SJSA1 (cell line): ENCODE data around the gene KCNJ6. TPM values are rescaled to one million over a fixed set of nuclear protein-coding genes. Genes with fewer than 3 reads are reported as not detected.
A peak's percentile ranks its signal among the peaks of the same experiment; 100 is the strongest.

Source experiments
- DNase-seq, 2 experiments: peaks; one replicate each; pipeline ENCODE4 v3.0.0-alpha.2; 2015 to 2020; ENCODE audit warnings: low spot score in 2 of 2, low read depth in 1 of 2
- H3K27ac ChIP-seq: fragments of 250-450 bp; sonication (Bioruptor Pico); 2 replicates; pipeline ENCODE4 v1.5.1; 2020; ENCODE audit warnings: mild to moderate bottlenecking, moderate library complexity
- H3K27me3 ChIP-seq: fragments of 250-450 bp; sonication (Bioruptor Pico); replicated peaks from 2 replicates; pipeline ENCODE4 v1.5.1; 2020; ENCODE audit warnings: mild to moderate bottlenecking, moderate library complexity
- H3K36me3 ChIP-seq: fragments of 250-450 bp; sonication (Bioruptor Pico); 2 replicates; pipeline ENCODE4 v1.5.1; 2020; ENCODE audit warnings: mild to moderate bottlenecking
- H3K4me1 ChIP-seq: fragments of 250-450 bp; sonication (Bioruptor Pico); replicated peaks from 2 replicates; pipeline ENCODE4 v1.6.1; 2021; ENCODE audit warnings: mild to moderate bottlenecking
- H3K4me3 ChIP-seq: fragments of 250-450 bp; sonication (Bioruptor Pico); 2 replicates; pipeline ENCODE4 v1.5.1; 2020; ENCODE audit warnings: mild to moderate bottlenecking
- H3K9me3 ChIP-seq: fragments of 250-450 bp; sonication (Bioruptor Pico); replicated peaks from 2 replicates; pipeline ENCODE4 v1.5.1; 2020; ENCODE audit warnings: mild to moderate bottlenecking
- total RNA-seq: library from RNA; depleted of rRNA; stranded (reverse); fragments of >200 nt; shearing (Covaris generic); gene quantifications from 2 replicates; pipeline ENCODE4 v1.2.3, GENCODE V29; 2014

The KCNJ6 gene
- total RNA-seq, 1 experiment from 2014 or later, result 0.24 TPM

- DNase-seq, result no peak
- no peaks in the 10 kb centered on the region for H3K36me3 ChIP-seq
Measured at GRCh38 chr21:37888659-37889058, 27.6 kb downstream of the KCNJ6 start.

GRCh38 chr21:37886726-37887299 lies 29.4 kb downstream of the KCNJ6 start:
- Histone ChIP-seq H3K27ac (no peak overlapping the region), H3K36me3 (no peaks in the 10 kb centered on the region), H3K27me3 (no peaks in the 10 kb centered on the region), H3K9me3 (no peaks in the 10 kb centered on the region), H3K4me1 (no peaks in the 10 kb centered on the region), H3K4me3 (no peak overlapping the region)
- no peak for DNase-seq

More at GRCh38 chr21:37888659-37889058, 27.6 kb downstream of the KCNJ6 start:
- Histone ChIP-seq H3K27ac (no peak overlapping the region), H3K27me3 (no peaks in the 10 kb centered on the region), H3K4me1 (no peaks in the 10 kb centered on the region), H3K4me3 (no peak overlapping the region), H3K9me3 (no peaks in the 10 kb centered on the region)

- no peak for DNase-seq
- Histone ChIP-seq H3K9me3 (no peaks in the 10 kb centered on the region), H3K4me1 (no peaks in the 10 kb centered on the region), H3K27ac (no peak overlapping the region), H3K27me3 (no peaks in the 10 kb centered on the region), H3K36me3 (no peaks in the 10 kb centered on the region), H3K4me3 (no peak overlapping the region)
Measured at GRCh38 chr21:37886120-37886519, 30.1 kb downstream of the KCNJ6 start.

- no peaks in the 10 kb centered on the region for H3K27me3 ChIP-seq
- no peaks in the 10 kb centered on the region for H3K36me3 ChIP-seq
Measured at GRCh38 chr21:37878946-37879660, 37.2 kb downstream of the KCNJ6 start.

GRCh38 chr21:37877888-37878684 lies 38.2 kb downstream of the KCNJ6 start:
- H3K36me3 ChIP-seq, result no peaks in the 10 kb centered on the region
- no peaks in the 10 kb centered on the region for H3K27me3 ChIP-seq
- no peaks in the 10 kb centered on the region for H3K9me3 ChIP-seq
- H3K27ac ChIP-seq, result no peak overlapping the region
- no peak for DNase-seq
- H3K4me1 ChIP-seq, result peaks cover 38% of the 10 kb centered on the region
- no peak overlapping the region for H3K4me3 ChIP-seq

More at GRCh38 chr21:37878946-37879660, 37.2 kb downstream of the KCNJ6 start:
- Histone ChIP-seq H3K27ac (no peak overlapping the region), H3K9me3 (no peaks in the 10 kb centered on the region), H3K4me3 (no peak overlapping the region), H3K4me1 (peaks cover 34% of the 10 kb centered on the region)
- peak; percentile 49 to 65 for DNase-seq

GRCh38 chr21:37877171-37877570 lies 39.1 kb downstream of the KCNJ6 start:
- H3K4me1 ChIP-seq, result peaks cover 39% of the 10 kb centered on the region
- H3K27ac ChIP-seq, result peak overlapping the region; percentile 55
- H3K4me3 ChIP-seq, result no peak overlapping the region
- no peaks in the 10 kb centered on the region for H3K27me3 ChIP-seq
- DNase-seq, result peak in 1 of 2 experiments; percentile 21
- H3K9me3 ChIP-seq, result no peaks in the 10 kb centered on the region
- no peaks in the 10 kb centered on the region for H3K36me3 ChIP-seq

- Histone ChIP-seq H3K36me3 (no peaks in the 10 kb centered on the region), H3K27ac (peak overlapping the region; percentile 55), H3K4me1 (peaks cover 46% of the 10 kb centered on the region), H3K9me3 (no peaks in the 10 kb centered on the region), H3K4me3 (no peak overlapping the region), H3K27me3 (no peaks in the 10 kb centered on the region; the same call in 1 of the 2 replicates)
- no peak for DNase-seq
Measured at GRCh38 chr21:37876561-37876960, 39.7 kb downstream of the KCNJ6 start.

GRCh38 chr21:37874904-37875780 lies 41.1 kb downstream of the KCNJ6 start:
- H3K27ac ChIP-seq, result no peak overlapping the region
- H3K27me3 ChIP-seq, result no peaks in the 10 kb centered on the region; the same call in 1 of the 2 replicates
- no peaks in the 10 kb centered on the region for H3K9me3 ChIP-seq
- no peaks in the 10 kb centered on the region for H3K36me3 ChIP-seq
- peaks cover 52% of the 10 kb centered on the region for H3K4me1 ChIP-seq
- no peak overlapping the region for H3K4me3 ChIP-seq
- DNase-seq, result no peak

- Histone ChIP-seq H3K27ac (no peak overlapping the region), H3K36me3 (no peaks in the 10 kb centered on the region), H3K4me3 (no peak overlapping the region), H3K4me1 (peaks cover 51% of the 10 kb centered on the region), H3K27me3 (no peaks in the 10 kb centered on the region; the same call in 1 of the 2 replicates), H3K9me3 (no peaks in the 10 kb centered on the region)
- DNase-seq, result no peak
Measured at GRCh38 chr21:37874481-37874880, 41.8 kb downstream of the KCNJ6 start.

GRCh38 chr21:37873655-37874054 lies 42.6 kb downstream of the KCNJ6 start:
- no peak overlapping the region for H3K27ac ChIP-seq
- H3K4me1 ChIP-seq, result peaks cover 49% of the 10 kb centered on the region
- H3K36me3 ChIP-seq, result no peaks in the 10 kb centered on the region
- no peaks in the 10 kb centered on the region for H3K9me3 ChIP-seq
- DNase-seq, result no peak
- H3K4me3 ChIP-seq, result no peak overlapping the region
- no peaks in the 10 kb centered on the region; the same call in 1 of the 2 replicates for H3K27me3 ChIP-seq

- H3K9me3 ChIP-seq, result no peaks in the 10 kb centered on the region
- no peaks in the 10 kb centered on the region for H3K36me3 ChIP-seq
- peak; percentile 56 to 57 for DNase-seq
- H3K27ac ChIP-seq, result peak overlapping the region; percentile 76
- peaks cover 37% of the 10 kb centered on the region for H3K4me1 ChIP-seq
- no peaks in the 10 kb centered on the region; the same call in 1 of the 2 replicates for H3K27me3 ChIP-seq
- no peak overlapping the region for H3K4me3 ChIP-seq
Measured at GRCh38 chr21:37871121-37871862, 45.0 kb downstream of the KCNJ6 start.

GRCh38 chr21:37870221-37870620 lies 46.0 kb downstream of the KCNJ6 start:
- Histone ChIP-seq H3K27me3 (no peaks in the 10 kb centered on the region; the same call in 1 of the 2 replicates), H3K9me3 (no peaks in the 10 kb centered on the region), H3K4me3 (no peak overlapping the region), H3K36me3 (no peaks in the 10 kb centered on the region), H3K4me1 (peaks cover 37% of the 10 kb centered on the region), H3K27ac (no peak overlapping the region)
- no peak for DNase-seq
